Gastrocnemius medialis (tissue), 4 donors: ENCODE measurements around the gene PEX5L. TPM values are rescaled to one million over a fixed set of nuclear protein-coding genes. Genes with fewer than 3 reads are reported as not detected.

Experiments used
- ATAC-seq, 2 donors: fragments of 150-250 bp; one replicate each; pipeline ENCODE4 v1.9.1; 2016
- DNase-seq, 2 donors: peaks; one replicate each; pipeline ENCODE4 v3.0.0-alpha.2; 2019
- H3K27ac ChIP-seq, 4 donors: fragments of 200-600 bp; sonication (generic); 1 replicate in 1 of 4; 2 replicates in 3 of 4; pipeline ENCODE4 v1.5.1; 2016 to 2018; ENCODE audit warnings: mild to moderate bottlenecking in 2 of 4, moderate library complexity in 1 of 4
- H3K27me3 ChIP-seq, 3 donors: fragments of 200-600 bp; sonication (generic) in 2 of 3; 1 replicate in 1 of 3; 2 replicates in 2 of 3; pipeline versions ENCODE4 v1.5.1 to v1.6.0; 2016 to 2019; ENCODE audit warnings: mild to moderate bottlenecking in 1 of 3, moderate library complexity in 1 of 3
- H3K36me3 ChIP-seq, 2 donors: fragments of 200-600 bp; sonication (generic) in 1 of 2; one replicate each; pipeline ENCODE4 v1.5.1; 2017 to 2018
- H3K4me1 ChIP-seq, 2 donors: fragments of 200-600 bp; sonication (generic) in 1 of 2; one replicate each; pipeline ENCODE4 v1.5.1; 2016 to 2017; ENCODE audit warnings: mild to moderate bottlenecking in 2 of 2
- H3K4me3 ChIP-seq, 4 donors: fragments of 200-600 bp; sonication (generic) in 3 of 4; 1 replicate in 1 of 4; 2 replicates in 3 of 4; pipeline ENCODE4 v1.5.1; 2016 to 2019; ENCODE audit warnings: mild to moderate bottlenecking in 2 of 4
- H3K9me3 ChIP-seq, 3 donors: fragments of 200-600 bp; sonication (generic) in 2 of 3; 1 replicate in 1 of 3; 2 replicates in 2 of 3; pipeline ENCODE4 v1.5.1; 2016 to 2019
- CTCF ChIP-seq, 5 experiments: fragments of 450-650 bp in 3 of 5; fragments of 200-600 bp in 2 of 5; sonication (generic) in 2 of 5; IDR thresholded peaks in 4 of 5; conservative IDR thresholded peaks in 1 of 5; 1 replicate in 4 of 5; 2 replicates in 1 of 5; pipeline ENCODE4 v1.5.1; 2016 to 2019; ENCODE audit warnings: antibody characterized with exemption in 5 of 5, mild to moderate bottlenecking in 3 of 5, moderate library complexity in 3 of 5
- POLR2A ChIP-seq, 2 donors: fragments of 450-650 bp; IDR thresholded peaks; one replicate each; pipeline ENCODE4 v1.6.1; 2017; ENCODE audit warnings: antibody characterized with exemption in 2 of 2, mild to moderate bottlenecking in 2 of 2, moderate library complexity in 2 of 2
- in situ Hi-C, 4 donors: fragments of 200-750 bp; cut with MboI; loops; one replicate each; pipeline versions ENCODE4 v1.15.0 to v1.8.0; 2017; ENCODE audit warnings: low sequenced_read_pairs in 4 of 4
- intact Hi-C: fragments of 100-400 bp; cut with DNase I; formaldehyde crosslinking; loops from one replicate; pipeline ENCODE4 v1.15.1; 2023; ENCODE audit warnings: low total_unique reads
- total RNA-seq, 4 donors: library from RNA; depleted of rRNA; stranded (reverse); fragments of >200 nt; gene quantifications; one replicate each; pipeline versions ENCODE4 v1.1.0 to v1.2.3, GENCODE V29; 2016

The PEX5L gene
- total RNA-seq, 4 donors from 2014 or later: 0.16 TPM; not detected in 3

- in situ Hi-C loops: no loop called here
- DNase-seq: no peak
- intact Hi-C loops: no loop called here
These were observed 82.5 kb downstream of the PEX5L start for GRCh38 chr3:179953993-179954870.

GRCh38 chr3:179950840-179951239 lies 85.9 kb downstream of the PEX5L start:
- no peak for ATAC-seq
- in situ Hi-C loops (no loop called here), intact Hi-C loops (no loop called here)
- Histone ChIP-seq H3K9me3 (no peaks in the 10 kb centered on the region), H3K36me3 (no peaks in the 10 kb centered on the region), H3K4me1 (no peaks in the 10 kb centered on the region), H3K27ac (no peak overlapping the region), H3K27me3 (no peaks in the 10 kb centered on the region), H3K4me3 (no peak overlapping the region)
- TF ChIP-seq CTCF (IDR thresholded peaks at IDR 0.05 in 4 of 5, conservative IDR thresholded peaks at IDR 0.05 in 1 of 5): no peak
- no peak for TF ChIP-seq POLR2A (IDR thresholded peaks at IDR 0.05)
- no peak for DNase-seq

More at GRCh38 chr3:179953993-179954870, 82.5 kb downstream of the PEX5L start:
- Histone ChIP-seq H3K4me1 (no peaks in the 10 kb centered on the region), H3K27me3 (no peaks in the 10 kb centered on the region), H3K9me3 (no peaks in the 10 kb centered on the region), H3K27ac (no peak overlapping the region), H3K36me3 (no peaks in the 10 kb centered on the region), H3K4me3 (no peak overlapping the region)
- TF ChIP-seq POLR2A (IDR thresholded peaks at IDR 0.05) (no peak), CTCF (IDR thresholded peaks at IDR 0.05 in 4 of 5, conservative IDR thresholded peaks at IDR 0.05 in 1 of 5) (no peak)
- ATAC-seq: no peak

GRCh38 chr3:179949869-179950268 lies 86.9 kb downstream of the PEX5L start:
- TF ChIP-seq CTCF (IDR thresholded peaks at IDR 0.05 in 4 of 5, conservative IDR thresholded peaks at IDR 0.05 in 1 of 5): no peak
- no peak for TF ChIP-seq POLR2A (IDR thresholded peaks at IDR 0.05)
- ATAC-seq (no peak), DNase-seq (no peak)
- Histone ChIP-seq H3K27me3 (no peaks in the 10 kb centered on the region), H3K4me3 (no peak overlapping the region), H3K36me3 (no peaks in the 10 kb centered on the region), H3K4me1 (no peaks in the 10 kb centered on the region), H3K9me3 (no peaks in the 10 kb centered on the region), H3K27ac (no peak overlapping the region)
- in situ Hi-C loops (no loop called here), intact Hi-C loops (no loop called here)

DNA sequence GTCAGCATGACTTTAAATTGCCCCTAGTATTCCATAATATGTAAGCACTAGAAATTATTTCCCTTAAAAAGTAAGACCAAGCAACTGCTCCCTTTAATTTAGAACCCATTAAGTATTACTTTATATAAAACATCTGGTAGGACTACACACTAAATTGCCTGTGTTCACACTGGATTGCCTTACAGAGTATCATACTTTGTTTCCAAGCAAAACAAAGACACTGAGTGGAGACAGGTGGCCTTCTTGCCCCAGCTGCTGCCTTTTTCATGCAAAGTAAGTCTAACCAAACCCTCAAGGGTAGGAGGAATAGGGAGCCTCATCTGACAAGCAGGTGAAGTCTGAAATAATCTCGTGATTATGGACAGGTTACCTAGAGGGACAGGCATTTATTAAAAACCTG lies 87.3 kb downstream of the PEX5L start:
- intact Hi-C loops: no loop called here

More for the DNA sequence above, 87.3 kb downstream of the PEX5L start:
- no peaks in the 10 kb centered on the region for H3K36me3 ChIP-seq
- no peak overlapping the region for H3K27ac ChIP-seq
- H3K27me3 ChIP-seq: no peaks in the 10 kb centered on the region
- no peak overlapping the region for H3K4me3 ChIP-seq
- no peak for DNase-seq
- in situ Hi-C loops: no loop called here
- H3K4me1 ChIP-seq: no peaks in the 10 kb centered on the region
- no peaks in the 10 kb centered on the region for H3K9me3 ChIP-seq
- TF ChIP-seq POLR2A (IDR thresholded peaks at IDR 0.05): no peak
- TF ChIP-seq CTCF (IDR thresholded peaks at IDR 0.05 in 4 of 5, conservative IDR thresholded peaks at IDR 0.05 in 1 of 5): no peak
- no peak for ATAC-seq
